Suppressor macrophage treated with lipopolysaccharide for 4 hours (primary cell): ENCODE measurements around the gene SFXN4.
"Not testable (repeated sequence)": the region's sequence is repeated elsewhere in the genome, so short reads cannot be mapped to it uniquely, and the experiment has no call there.

Source experiments
- DNase-seq: peaks from one replicate; pipeline ENCODE4 v3.0.0-alpha.2; 2020

Gene SFXN4

DNA sequence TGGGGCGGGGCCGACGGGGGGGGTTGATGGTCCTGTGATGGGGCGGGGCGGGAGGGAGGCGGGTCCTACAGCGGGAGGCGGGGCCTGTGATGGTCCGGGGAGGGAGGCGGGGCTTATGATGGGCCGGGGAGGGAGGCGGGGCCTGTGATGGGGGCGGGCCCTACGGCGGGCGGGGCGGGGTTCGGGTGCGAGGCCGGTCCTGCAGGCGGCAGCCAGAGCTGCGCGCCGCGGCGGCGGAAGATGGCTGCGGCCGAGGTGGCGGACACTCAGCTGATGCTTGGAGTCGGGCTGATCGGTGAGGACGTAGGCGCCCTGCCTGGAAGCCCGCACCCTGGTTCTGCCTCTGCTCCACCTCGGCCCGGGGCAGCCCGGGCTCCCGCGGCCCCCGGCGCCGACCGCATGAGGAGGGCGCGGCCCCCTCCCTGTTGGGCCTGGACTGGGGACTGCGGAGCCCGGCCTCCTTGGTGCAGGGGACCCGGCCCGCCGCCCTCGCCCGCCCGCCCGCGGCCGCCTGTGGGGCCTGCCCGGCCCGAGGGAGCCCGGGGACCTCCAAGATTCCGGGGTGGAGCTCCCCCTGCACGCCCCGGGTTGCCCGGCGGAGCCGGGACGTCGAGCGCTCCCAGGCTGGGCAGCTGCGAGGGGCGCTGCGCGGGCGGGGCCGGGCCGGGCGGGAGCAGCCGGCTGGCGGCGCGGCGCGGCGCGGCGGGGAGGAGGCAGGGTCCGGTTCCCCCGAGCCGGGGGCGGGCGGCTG, 61.4 kb downstream of the SFXN4 start, which contains the start of gene DENND10:
Gene DENND10 (plus strand): TSS at position 211 of the 751 bp plus-strand sequence. CDS start 30 bp downstream, at position 241.
- DNase-seq = peak; percentile 89

DNA sequence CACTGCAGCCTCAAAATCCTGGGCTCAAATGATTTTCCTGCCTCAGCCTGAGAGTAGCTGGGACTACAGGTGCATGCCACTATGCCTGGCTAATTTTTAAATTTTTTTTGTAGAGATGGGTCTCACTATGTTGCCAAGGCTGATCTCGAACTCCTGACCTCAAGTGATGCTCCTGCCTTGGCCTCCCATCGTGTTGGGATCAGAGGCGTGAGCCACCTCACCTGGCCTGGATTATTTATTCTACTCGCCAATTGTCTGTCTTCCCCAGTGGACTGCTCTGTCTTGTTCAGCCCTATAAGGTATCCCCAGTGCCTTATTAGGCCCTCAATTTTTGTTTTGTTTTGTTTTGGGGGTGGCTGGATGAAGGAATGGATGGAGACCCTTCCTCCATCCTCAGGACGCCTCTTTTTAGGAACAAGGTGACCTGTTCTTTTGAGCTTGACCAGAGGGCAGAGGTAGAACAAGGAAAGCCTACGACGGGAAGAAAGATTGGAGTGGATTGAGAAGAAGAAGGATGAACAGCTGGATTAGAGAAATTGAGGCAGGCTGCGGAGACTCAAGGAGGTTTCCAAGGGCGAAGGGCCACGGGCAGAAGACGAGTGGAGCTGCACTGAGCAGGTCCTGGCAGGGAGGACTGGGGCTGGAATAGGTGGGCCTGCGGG, 62.1 kb downstream of the SFXN4 start:
- no peak for DNase-seq

DNA sequence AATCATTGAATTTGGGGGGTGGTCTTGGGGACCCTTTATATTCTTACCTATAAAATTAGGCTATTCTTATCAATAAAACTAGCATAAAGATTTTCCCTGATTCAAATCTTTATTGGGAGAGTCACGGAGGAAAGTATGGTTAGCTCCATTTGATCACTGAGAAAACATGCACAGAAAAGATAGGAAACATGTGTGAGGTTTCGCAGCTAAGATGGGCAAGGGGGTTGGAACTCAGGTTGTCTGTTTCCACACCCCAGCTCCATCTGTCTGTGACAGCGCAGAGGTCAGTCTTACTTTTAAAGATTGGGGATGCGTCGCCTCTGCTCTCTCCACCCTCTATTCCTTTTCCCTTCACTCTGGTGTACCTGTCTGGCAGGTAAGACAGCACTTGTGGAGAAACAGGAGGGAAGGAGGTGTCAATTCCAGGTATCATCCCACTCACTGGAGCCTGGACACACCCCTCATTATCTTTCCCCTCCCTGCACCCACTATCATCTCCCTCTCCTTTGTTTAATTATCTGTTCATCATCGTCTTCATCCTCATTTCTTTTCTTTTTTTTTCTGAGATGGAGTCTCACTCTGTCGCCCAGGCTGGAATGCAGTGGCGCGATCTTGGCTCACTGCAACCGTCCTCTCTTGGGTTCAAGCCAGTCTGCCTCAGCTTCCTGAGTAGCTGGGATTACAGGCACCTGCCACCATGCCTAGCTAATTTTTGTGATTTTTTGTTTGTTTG, 64.0 kb downstream of the SFXN4 start:
- DNase-seq = no peak

DNA sequence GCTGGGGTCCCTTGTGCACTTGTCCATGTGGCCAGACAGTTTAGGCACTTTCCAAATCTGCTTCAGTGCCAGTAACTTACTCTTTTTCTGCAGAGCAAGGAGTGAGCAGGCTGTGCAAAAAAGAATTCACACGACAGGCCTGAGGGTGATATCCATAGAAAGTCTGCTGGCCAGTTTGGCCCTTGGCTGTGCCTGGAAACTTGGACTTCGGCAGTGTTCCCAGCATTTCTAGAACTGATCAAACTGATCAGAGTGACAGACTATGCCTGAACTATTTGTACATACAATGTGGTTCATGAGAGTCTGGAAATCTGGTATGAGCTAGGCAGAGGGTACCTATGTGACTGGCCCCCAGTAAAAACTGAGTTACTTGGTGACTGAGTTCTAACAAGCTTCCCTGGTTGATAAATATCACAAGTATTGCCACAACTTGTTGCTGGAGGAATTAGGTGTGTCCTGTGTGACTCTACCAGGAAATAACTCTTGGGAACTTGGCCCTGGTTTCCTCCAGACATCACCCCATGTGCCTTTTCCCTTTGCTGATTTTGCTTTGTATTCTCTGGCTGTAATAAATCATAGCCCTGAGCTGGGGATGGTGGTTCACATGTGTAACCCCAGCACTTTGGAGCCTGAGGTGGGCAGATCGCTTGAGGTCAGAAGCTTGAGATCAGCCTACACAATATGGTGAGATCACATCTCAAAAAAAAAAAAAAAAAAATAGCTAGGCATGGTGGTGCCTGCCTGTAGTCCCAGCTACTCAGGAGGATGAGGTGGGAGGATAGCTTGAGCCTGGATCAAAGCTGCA, 64.9 kb downstream of the SFXN4 start:
- DNase-seq = no peak

DNA sequence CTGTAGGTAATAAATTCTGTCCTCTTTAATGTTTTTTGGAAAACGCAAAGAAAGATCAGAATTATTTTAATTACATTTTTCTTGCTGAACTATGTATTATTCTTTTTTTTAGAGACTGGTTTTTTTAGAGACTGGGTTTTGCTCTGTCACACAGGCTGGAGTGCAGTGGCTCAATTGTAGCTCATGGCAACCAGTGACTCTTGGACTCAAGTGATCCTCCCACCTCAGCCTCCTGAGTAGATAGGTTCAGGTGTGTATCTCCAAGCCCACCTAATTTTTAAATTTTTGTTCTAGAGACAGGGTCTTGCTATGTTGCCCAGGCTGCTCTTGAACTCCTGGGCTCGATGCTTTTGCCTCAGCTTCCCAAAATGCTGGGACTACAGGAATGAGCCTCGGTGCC, 66.9 kb downstream of the SFXN4 start:
- DNase-seq = no peak

DNA sequence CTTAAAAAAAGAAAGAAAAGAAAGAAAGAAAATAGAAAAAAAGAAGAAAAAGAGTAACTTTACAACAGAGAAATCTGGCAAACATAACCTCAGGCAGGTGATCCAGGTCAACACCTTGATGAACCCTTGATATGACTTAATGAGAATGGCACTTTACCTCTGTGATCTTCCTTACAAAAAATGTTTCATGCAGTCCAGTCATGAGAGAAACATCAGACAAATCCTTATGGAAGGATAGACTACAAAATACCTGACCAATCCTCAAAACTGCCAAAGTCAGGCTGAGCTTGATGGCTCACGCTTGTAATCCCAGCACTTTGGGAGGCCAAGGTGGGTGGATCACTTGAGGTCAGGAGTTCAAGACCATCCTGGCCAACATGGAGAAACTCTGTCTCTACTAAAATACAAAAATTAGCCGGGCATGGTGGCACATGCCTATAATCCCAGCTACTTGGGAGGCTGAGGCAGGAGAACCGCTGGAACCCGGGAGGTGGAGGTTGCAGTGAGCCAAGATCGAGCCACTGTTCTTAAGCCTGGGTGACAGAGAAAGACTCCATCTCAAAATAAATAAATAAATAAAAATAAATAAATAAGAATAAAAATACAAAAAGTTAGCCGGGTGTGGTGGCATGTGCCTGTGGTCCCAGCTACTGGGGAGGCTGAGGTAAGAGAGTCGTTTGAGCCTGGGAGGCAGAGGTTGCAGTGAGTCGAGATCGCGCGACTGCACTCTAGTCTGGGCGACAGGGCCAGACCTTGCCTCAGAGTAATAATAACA, 68.7 kb downstream of the SFXN4 start:
- not testable (repeated sequence) for DNase-seq

DNA sequence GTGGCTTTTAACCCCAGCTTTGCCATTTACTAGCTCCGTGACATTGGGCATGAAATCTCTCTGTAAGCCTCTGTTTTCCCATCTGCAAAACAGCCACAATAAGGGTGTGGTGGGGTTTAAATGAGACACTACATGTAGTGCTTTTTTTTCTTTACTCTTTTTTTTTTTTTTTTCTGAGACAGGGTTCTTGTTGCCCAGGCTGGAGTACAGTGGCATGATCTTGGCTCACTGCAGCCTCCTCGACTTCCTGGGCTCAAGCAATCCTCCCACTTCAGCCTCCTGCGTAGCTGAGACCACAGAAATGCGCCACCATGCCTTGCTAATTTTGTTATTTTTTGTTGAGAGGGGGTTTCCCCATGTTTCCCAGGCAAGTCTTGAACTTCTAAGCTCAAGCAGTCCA, 69.9 kb downstream of the SFXN4 start:
- no peak for DNase-seq

DNA sequence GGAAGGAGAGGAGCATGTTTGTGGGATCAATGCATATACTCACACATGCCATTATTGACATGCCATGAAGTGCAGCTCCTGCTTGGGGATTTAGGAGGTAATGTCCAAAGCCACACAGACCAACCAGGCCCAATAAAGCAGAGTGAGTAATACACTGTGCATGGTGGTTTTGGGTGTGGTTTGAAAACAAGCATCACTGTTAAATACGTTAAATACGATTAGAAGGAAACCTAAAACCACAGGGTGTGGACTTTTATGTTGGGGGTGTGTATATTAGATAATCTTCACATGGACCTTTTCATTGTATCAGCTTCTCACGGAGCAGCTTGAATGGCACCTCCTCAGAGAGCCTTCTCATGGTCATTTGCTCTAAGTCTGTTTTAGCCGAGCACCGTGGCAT, 74.5 kb downstream of the SFXN4 start:
- peak; percentile 64 for DNase-seq
